DMS 273 (cell line): Measurements from ENCODE around the gene ARPC4.
"Not testable (repeated sequence)": the region's sequence is repeated elsewhere in the genome, so short reads cannot be mapped to it uniquely, and the experiment has no call there.

ENCODE experiments used
- DNase-seq: peaks from one replicate; lab custom pipeline; 2025; ENCODE audit not compliant: unreplicated experiment; lab: John Stamatoyannopoulos, UW

Gene ARPC4

GRCh38 chr3:9769426-9770275 is 23.2 kb upstream of the ARPC4 start, which contains the start of gene CAMK1:
Gene CAMK1, minus strand, starts transcription at chr3:9769947. Its CDS starts 2,198 bp downstream, at chr3:9767749.
- DNase-seq = peak; percentile 80

- DNase-seq = peak; percentile 49
These were observed 22.5 kb upstream of the ARPC4 start for GRCh38 chr3:9770276-9770812.

- not testable (repeated sequence) for DNase-seq
These were observed 21.9 kb upstream of the ARPC4 start for GRCh38 chr3:9771007-9771406.

- no peak for DNase-seq
These were observed 15.8 kb upstream of the ARPC4 start for GRCh38 chr3:9776896-9777693.

- DNase-seq = no peak
These were observed 15.2 kb upstream of the ARPC4 start for GRCh38 chr3:9777694-9778021.

- no peak for DNase-seq
These were observed 14.5 kb upstream of the ARPC4 start for GRCh38 chr3:9778143-9779074.

- DNase-seq = no peak
These were observed 13.7 kb upstream of the ARPC4 start for GRCh38 chr3:9779075-9779593.

GRCh38 chr3:9779721-9780457 is 13.0 kb upstream of the ARPC4 start:
- DNase-seq = no peak

GRCh38 chr3:9780458-9780812 is 12.4 kb upstream of the ARPC4 start:
- no peak for DNase-seq

- DNase-seq = no peak
These were observed 12.0 kb upstream of the ARPC4 start for GRCh38 chr3:9780910-9781309.

- no peak for DNase-seq
These were observed 11.3 kb upstream of the ARPC4 start for GRCh38 chr3:9781551-9781950.

GRCh38 chr3:9781978-9782603 is 10.8 kb upstream of the ARPC4 start:
- DNase-seq = no peak

- DNase-seq = peak; percentile 16
These were observed 10.1 kb upstream of the ARPC4 start for GRCh38 chr3:9782770-9783169.

- DNase-seq = no peak
These were observed 8.9 kb upstream of the ARPC4 start for GRCh38 chr3:9783954-9784353.

- DNase-seq = no peak
These were observed 7.9 kb upstream of the ARPC4 start for GRCh38 chr3:9784965-9785364.

- no peak for DNase-seq
These were observed 7.3 kb upstream of the ARPC4 start for GRCh38 chr3:9785602-9786001.

- DNase-seq = no peak
These were observed 6.6 kb upstream of the ARPC4 start for GRCh38 chr3:9786209-9786739.

GRCh38 chr3:9786825-9787669 is 5.8 kb upstream of the ARPC4 start:
- DNase-seq = no peak
